ENCODE measurements around the gene GPC3. TPM values are rescaled to one million over a fixed set of nuclear protein-coding genes. Genes with fewer than 3 reads are reported as not detected.
"Not testable (repeated sequence)": the region's sequence is repeated elsewhere in the genome, so short reads cannot be mapped to it uniquely, and the experiment has no call there.

The GPC3 gene
- total RNA-seq, 1 donor from 2014 or later = 628 TPM

DNA sequence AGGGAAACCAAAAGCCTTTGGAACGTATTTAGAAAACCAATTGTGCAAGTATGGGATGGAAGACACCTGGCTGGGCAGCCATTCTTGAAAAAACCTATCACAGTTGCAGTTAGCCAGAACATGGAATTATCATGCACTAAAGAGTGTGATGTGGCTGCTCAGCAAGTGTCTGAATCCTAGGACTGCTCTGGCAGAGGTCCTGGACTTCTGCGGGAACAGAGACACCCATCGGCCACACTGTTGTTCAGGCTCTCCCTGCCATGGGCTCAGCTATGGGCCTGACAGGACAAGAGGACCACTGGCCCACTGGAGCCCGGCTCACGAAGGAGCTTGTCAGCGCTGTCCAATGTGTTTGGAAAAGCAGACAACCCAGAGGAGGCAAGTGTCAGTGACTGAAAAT, 454.4 kb downstream of the GPC3 start:
- TF ChIP-seq, protein P1, sequence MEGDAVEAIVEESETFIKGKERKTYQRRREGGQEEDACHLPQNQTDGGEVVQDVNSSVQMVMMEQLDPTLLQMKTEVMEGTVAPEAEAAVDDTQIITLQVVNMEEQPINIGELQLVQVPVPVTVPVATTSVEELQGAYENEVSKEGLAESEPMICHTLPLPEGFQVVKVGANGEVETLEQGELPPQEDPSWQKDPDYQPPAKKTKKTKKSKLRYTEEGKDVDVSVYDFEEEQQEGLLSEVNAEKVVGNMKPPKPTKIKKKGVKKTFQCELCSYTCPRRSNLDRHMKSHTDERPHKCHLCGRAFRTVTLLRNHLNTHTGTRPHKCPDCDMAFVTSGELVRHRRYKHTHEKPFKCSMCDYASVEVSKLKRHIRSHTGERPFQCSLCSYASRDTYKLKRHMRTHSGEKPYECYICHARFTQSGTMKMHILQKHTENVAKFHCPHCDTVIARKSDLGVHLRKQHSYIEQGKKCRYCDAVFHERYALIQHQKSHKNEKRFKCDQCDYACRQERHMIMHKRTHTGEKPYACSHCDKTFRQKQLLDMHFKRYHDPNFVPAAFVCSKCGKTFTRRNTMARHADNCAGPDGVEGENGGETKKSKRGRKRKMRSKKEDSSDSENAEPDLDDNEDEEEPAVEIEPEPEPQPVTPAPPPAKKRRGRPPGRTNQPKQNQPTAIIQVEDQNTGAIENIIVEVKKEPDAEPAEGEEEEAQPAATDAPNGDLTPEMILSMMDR (conservative IDR thresholded peaks at IDR 0.05) = no peak
- Mint-ChIP-seq H3K4me1 (ENCODE audit: unreplicated experiment) (peaks cover 11% of the 10 kb centered on the region), H3K4me3 (no peak overlapping the region), H3K27me3 (no peaks in the 10 kb centered on the region), H3K36me3 (peaks cover 20% of the 10 kb centered on the region), H3K9me3 (no peaks in the 10 kb centered on the region), H3K27ac (no peak overlapping the region)
- no peak for DNase-seq (ENCODE audit: extremely low spot score, unreplicated experiment)

DNA sequence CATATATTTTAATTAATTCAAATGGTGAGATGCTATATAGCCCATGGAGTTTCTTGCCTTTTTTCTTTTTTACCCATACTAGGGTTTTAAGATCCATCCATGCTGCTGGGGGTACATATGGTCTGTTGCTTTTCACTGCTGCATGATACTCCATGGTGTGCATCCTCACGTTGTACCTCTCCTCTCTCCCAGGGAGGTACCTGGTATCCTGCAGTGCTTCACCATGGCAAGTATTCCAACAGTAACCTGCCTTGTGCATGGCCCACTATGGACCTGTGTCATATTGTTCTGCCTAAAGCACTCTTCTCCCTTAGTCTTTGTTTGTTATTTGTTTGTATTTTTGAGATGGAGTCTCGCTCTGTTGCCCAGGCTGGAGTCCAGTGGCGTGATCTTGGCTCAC, 455.8 kb downstream of the GPC3 start:
- H3K27ac Mint-ChIP-seq = no peak overlapping the region
- H3K4me3 Mint-ChIP-seq = no peak overlapping the region
- TF ChIP-seq, protein P1 (conservative IDR thresholded peaks at IDR 0.05) = no peak
- H3K27me3 Mint-ChIP-seq = no peaks in the 10 kb centered on the region
- no peaks in the 10 kb centered on the region for H3K9me3 Mint-ChIP-seq
- peaks cover 11% of the 10 kb centered on the region for H3K4me1 Mint-ChIP-seq (ENCODE audit: unreplicated experiment)
- H3K36me3 Mint-ChIP-seq = peaks cover 11% of the 10 kb centered on the region
- no peak for DNase-seq (ENCODE audit: extremely low spot score, unreplicated experiment)

DNA sequence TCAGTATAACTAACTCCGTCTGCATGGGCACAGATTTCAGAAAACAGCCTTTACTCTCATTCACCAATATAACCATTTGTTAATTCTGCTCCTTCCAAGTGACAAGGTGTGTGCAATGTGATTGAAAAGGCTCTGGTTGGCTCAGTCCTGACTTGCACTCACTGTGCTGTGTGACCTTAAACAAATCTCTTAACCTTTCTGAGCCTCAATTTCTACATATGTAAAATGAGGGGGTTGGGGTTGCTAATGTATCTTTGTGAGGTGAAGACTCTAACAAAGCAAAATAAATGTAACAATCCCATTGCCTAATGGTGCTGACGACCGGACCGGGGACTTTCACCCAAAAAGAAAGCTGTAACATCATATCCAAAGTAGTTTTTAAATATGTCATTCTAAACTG, 457.6 kb downstream of the GPC3 start:
- no peak overlapping the region for H3K27ac Mint-ChIP-seq
- DNase-seq (ENCODE audit: extremely low spot score, unreplicated experiment) = no peak
- no peak overlapping the region for H3K4me3 Mint-ChIP-seq
- no peaks in the 10 kb centered on the region for H3K27me3 Mint-ChIP-seq
- H3K4me1 Mint-ChIP-seq (ENCODE audit: unreplicated experiment) = peaks cover 17% of the 10 kb centered on the region
- H3K9me3 Mint-ChIP-seq = no peaks in the 10 kb centered on the region
- peaks cover 7% of the 10 kb centered on the region for H3K36me3 Mint-ChIP-seq
- TF ChIP-seq, protein P1 (conservative IDR thresholded peaks at IDR 0.05) = no peak

DNA sequence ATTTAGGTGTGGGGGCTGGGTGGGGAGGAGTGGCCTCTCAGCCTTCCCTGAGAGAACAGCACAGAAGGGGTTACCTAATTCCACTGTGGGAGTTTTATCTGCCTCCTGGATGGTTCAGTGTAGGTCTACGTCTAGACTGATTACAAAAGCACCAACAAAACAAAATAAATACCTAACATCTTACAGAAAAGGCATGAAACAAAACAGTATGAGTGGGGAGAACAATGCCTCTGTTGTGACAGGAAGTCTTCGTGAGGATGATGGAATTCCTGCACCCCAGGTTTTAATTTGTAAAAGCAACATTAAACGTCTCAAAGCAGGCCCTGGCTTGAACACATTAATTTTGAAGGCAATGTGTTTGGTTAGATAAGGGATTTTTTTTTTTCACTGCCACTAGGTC, 458.0 kb downstream of the GPC3 start:
- no peaks in the 10 kb centered on the region for H3K9me3 Mint-ChIP-seq
- no peak overlapping the region for H3K27ac Mint-ChIP-seq
- H3K4me3 Mint-ChIP-seq = no peak overlapping the region
- TF ChIP-seq, protein P1 (conservative IDR thresholded peaks at IDR 0.05) = no peak
- H3K4me1 Mint-ChIP-seq (ENCODE audit: unreplicated experiment) = peaks cover 17% of the 10 kb centered on the region
- no peak for DNase-seq (ENCODE audit: extremely low spot score, unreplicated experiment)
- peaks cover 3% of the 10 kb centered on the region for H3K36me3 Mint-ChIP-seq
- no peaks in the 10 kb centered on the region for H3K27me3 Mint-ChIP-seq

DNA sequence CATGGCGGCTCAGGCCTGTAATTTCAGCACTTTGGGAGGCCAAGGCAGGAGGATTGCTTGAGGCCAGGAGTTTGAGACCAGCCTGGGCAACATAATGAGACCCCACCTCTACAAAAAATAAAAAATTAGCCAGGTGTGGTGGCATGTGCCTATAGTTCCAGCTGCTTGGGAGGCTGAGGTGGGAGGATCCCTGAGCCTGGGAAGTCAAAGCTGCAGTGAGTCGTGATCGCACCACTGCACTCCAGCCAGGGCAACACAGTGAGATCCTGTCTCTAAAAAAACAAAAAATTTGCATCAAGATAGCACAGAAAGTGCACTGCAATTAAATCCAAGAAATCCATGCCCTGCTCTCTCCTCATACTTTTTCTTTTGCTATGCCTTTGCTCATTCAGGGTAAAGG, 458.6 kb downstream of the GPC3 start:
- not testable (repeated sequence) for H3K27me3 Mint-ChIP-seq; H3K4me3 Mint-ChIP-seq; H3K27ac Mint-ChIP-seq; DNase-seq (ENCODE audit: extremely low spot score, unreplicated experiment); H3K36me3 Mint-ChIP-seq; H3K9me3 Mint-ChIP-seq
- H3K4me1 Mint-ChIP-seq (ENCODE audit: unreplicated experiment) = peaks cover 18% of the 10 kb centered on the region

DNA sequence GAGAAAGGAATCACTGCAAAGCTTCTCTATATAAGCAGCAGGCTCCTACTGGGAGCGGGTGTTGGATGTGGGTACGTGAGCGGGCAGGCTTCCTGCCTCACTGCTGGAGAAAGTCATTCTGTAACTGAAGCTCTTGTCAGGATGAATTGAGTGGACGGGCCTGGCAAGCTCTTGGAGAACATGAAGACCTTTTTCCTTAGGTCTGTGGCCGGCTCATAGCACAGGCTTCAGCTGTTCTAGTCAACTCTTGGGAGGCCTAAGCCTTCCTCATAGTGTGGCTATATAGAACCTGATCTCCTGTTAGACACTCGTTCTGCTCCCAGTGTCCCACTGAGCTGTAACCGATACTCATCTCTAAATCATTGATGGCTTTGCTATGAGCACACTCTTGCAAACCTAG, 461.9 kb downstream of the GPC3 start:
- Mint-ChIP-seq H3K9me3 (peaks cover 3% of the 10 kb centered on the region), H3K4me3 (no peak overlapping the region), H3K4me1 (ENCODE audit: unreplicated experiment) (peaks cover 25% of the 10 kb centered on the region), H3K27me3 (no peaks in the 10 kb centered on the region), H3K36me3 (no peaks in the 10 kb centered on the region), H3K27ac (no peak overlapping the region)
- DNase-seq (ENCODE audit: extremely low spot score, unreplicated experiment) = no peak
- TF ChIP-seq, protein P1 (conservative IDR thresholded peaks at IDR 0.05) = no peak

Measured in type B pancreatic cell (in vitro differentiated cells).